Smooth muscle cell (in vitro differentiated cells): ENCODE measurements around the gene GBP4. TPM values are rescaled to one million over a fixed set of nuclear protein-coding genes. Genes with fewer than 3 reads are reported as not detected.

Experiments
- DNase-seq: peaks from one replicate; lab custom pipeline; 2025; ENCODE audit not compliant: unreplicated experiment; lab: John Stamatoyannopoulos, UW
- H2AFZ ChIP-seq: fragments of 200-600 bp; sonication (generic); 2 replicates; pipeline ENCODE4 v1.6.0; 2016; ENCODE audit warnings: antibody characterized with exemption, low read depth, mild to moderate bottlenecking
- H3F3A ChIP-seq: fragments of 200-600 bp; sonication (generic); 2 replicates; pipeline ENCODE4 v1.6.0; 2017; ENCODE audit warnings: antibody characterized with exemption, low read depth
- H3K27ac ChIP-seq: fragments of 200-600 bp; sonication (generic); 2 replicates; pipeline ENCODE4 v1.5.1; 2016; ENCODE audit warnings: low read depth, mild to moderate bottlenecking
- H3K27me3 ChIP-seq: fragments of 200-600 bp; sonication (generic); 2 replicates; pipeline ENCODE4 v1.6.1; 2016; ENCODE audit warnings: low read depth, mild to moderate bottlenecking
- H3K36me3 ChIP-seq: fragments of 200-600 bp; sonication (generic); 2 replicates; pipeline ENCODE4 v1.5.1; 2016; ENCODE audit warnings: low read depth
- H3K4me1 ChIP-seq: fragments of 200-600 bp; sonication (generic); 2 replicates; pipeline ENCODE4 v1.5.1; 2016; ENCODE audit warnings: low read depth
- H3K4me2 ChIP-seq: fragments of 200-600 bp; sonication (generic); 2 replicates; pipeline ENCODE4 v1.6.0; 2016; ENCODE audit warnings: mild to moderate bottlenecking
- H3K4me3 ChIP-seq: fragments of 200-600 bp; sonication (generic); 2 replicates; pipeline ENCODE4 v1.5.1; 2016; ENCODE audit warnings: mild to moderate bottlenecking
- H3K79me2 ChIP-seq: fragments of 200-600 bp; sonication (generic); 2 replicates; pipeline ENCODE4 v1.6.0; 2016; ENCODE audit warnings: low read depth, mild to moderate bottlenecking
- H3K9ac ChIP-seq: fragments of 200-600 bp; sonication (generic); 2 replicates; pipeline ENCODE4 v1.6.0; 2016; ENCODE audit warnings: low read depth
- H3K9me3 ChIP-seq: fragments of 200-600 bp; sonication (generic); replicated peaks from 2 replicates; pipeline ENCODE4 v1.5.1; 2016; ENCODE audit warnings: low read depth
- H4K20me1 ChIP-seq: fragments of 200-600 bp; sonication (generic); 2 replicates; pipeline ENCODE4 v1.6.0; 2016; ENCODE audit warnings: low read depth
- WGBS: methylation state at CpG from one replicate; pipeline ENCODE4 v1.1.7; 2016; ENCODE audit warnings: low lambda C conversion rate; 5-methylcytosine and 5-hydroxymethylcytosine counted together
- polyA plus RNA-seq: library from polyadenylated mRNA; unstranded; fragments of >200 nt; fragmentation: Nextera tagmentation; extraction: Ambion mirVana; gene quantifications from 2 replicates; pipeline ENCODE4 v1.2.1, GENCODE V29; 2016
- total RNA-seq: library from RNA; depleted of rRNA; stranded (reverse); fragments of >200 nt; gene quantifications from 2 replicates; pipeline ENCODE4 v1.2.3, GENCODE V29; 2014
- TF ChIP-seq, protein P1 (sequence below): fragments of 200-600 bp; sonication (generic); IDR thresholded peaks from 2 replicates; pipeline ENCODE4 v1.5.1; 2017; ENCODE audit warnings: borderline replicate concordance, mild to moderate bottlenecking, antibody characterized with exemption; ENCODE audit not compliant: insufficient read depth, poor library complexity, severe bottlenecking

The GBP4 gene
- total and polyA plus RNA-seq, 2 experiments from 2014 or later: 0.11 to 0.31 TPM

DNA sequence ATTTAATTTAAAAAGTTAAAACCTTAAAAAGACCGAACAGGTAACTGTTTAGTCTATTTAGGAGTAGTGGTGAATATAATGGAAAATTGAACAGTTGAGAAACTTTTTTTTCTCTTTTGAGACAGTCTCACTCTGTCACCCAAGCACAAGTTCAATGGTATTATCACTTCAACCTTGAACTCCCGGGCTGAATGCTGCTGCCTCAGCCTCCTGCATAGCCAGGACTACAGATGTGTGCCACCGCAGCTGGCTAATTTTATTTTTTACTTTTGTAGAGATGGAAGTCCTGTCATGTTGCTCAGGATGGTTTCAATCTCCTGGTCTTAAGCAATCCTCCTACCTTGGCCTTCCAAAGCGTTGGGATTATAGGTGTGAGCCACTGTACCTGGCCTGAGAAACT lies 56.6 kb downstream of the GBP4 start:
- 92% methylated on average over 4 of the region's 4 CpGs for WGBS

DNA sequence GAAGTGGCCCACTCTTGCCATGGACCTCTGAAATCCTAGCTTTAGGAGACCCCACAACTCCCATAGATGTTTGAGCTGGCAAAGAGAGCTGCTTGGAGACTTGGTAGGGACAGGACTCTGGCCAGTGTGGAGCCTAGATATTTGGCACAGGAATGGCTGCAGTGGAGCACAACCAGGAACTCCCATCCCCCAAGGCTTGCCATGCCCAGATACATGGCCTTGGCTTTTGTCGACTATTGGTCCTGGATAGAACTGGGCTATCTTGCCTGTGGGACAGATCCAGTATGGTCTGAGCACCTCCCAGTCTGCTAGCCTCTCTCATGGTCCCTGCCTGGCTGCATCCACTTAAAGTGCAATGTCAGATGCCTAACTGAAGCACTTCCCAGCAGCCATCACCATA lies 65.0 kb downstream of the GBP4 start:
- Histone ChIP-seq H3K4me3 (no peak overlapping the region), H3K4me1 (no peaks in the 10 kb centered on the region), H3F3A (no peaks in the 10 kb centered on the region), H4K20me1 (no peaks in the 10 kb centered on the region), H3K9ac (no peak overlapping the region), H3K4me2 (no peak overlapping the region), H3K27ac (no peak overlapping the region), H3K27me3 (no peaks in the 10 kb centered on the region), H3K9me3 (no peaks in the 10 kb centered on the region), H2AFZ (no peak overlapping the region), H3K36me3 (no peaks in the 10 kb centered on the region), H3K79me2 (no peaks in the 10 kb centered on the region)
- 100% methylated on average over 1 of the region's 1 CpG for WGBS
- no peak for DNase-seq
- TF ChIP-seq, protein P1, sequence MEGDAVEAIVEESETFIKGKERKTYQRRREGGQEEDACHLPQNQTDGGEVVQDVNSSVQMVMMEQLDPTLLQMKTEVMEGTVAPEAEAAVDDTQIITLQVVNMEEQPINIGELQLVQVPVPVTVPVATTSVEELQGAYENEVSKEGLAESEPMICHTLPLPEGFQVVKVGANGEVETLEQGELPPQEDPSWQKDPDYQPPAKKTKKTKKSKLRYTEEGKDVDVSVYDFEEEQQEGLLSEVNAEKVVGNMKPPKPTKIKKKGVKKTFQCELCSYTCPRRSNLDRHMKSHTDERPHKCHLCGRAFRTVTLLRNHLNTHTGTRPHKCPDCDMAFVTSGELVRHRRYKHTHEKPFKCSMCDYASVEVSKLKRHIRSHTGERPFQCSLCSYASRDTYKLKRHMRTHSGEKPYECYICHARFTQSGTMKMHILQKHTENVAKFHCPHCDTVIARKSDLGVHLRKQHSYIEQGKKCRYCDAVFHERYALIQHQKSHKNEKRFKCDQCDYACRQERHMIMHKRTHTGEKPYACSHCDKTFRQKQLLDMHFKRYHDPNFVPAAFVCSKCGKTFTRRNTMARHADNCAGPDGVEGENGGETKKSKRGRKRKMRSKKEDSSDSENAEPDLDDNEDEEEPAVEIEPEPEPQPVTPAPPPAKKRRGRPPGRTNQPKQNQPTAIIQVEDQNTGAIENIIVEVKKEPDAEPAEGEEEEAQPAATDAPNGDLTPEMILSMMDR: no peak

More for the DNA sequence above, 56.6 kb downstream of the GBP4 start:
- H3K79me2 ChIP-seq: no peaks in the 10 kb centered on the region
- H3K4me3 ChIP-seq: no peak overlapping the region
- no peak overlapping the region for H3K9ac ChIP-seq
- H2AFZ ChIP-seq: no peak overlapping the region
- no peaks in the 10 kb centered on the region for H3F3A ChIP-seq
- no peaks in the 10 kb centered on the region for H3K27me3 ChIP-seq
- no peaks in the 10 kb centered on the region for H3K9me3 ChIP-seq
- no peak for DNase-seq
- no peak overlapping the region for H3K4me2 ChIP-seq
- TF ChIP-seq, protein P1: no peak
- H3K36me3 ChIP-seq: no peaks in the 10 kb centered on the region
- H4K20me1 ChIP-seq: no peaks in the 10 kb centered on the region
- H3K27ac ChIP-seq: no peak overlapping the region
- H3K4me1 ChIP-seq: no peaks in the 10 kb centered on the region

Other genes with a start within 250 kb of the GBP4 start
- gene KYAT3, start 206.3 kb downstream of the GBP4 start, total RNA-seq: 45.5 and 54.6 TPM in 2 replicates
- gene KYAT3, start 206.3 kb downstream of the GBP4 start, polyA plus RNA-seq: 45.0 and 49.0 TPM in 2 replicates
- 8.1 and 9.9 TPM in 2 replicates for gene RBMXL1, start 206.3 kb downstream of the GBP4 start, total RNA-seq
- 4.4 and 5.2 TPM in 2 replicates for gene RBMXL1, start 206.3 kb downstream of the GBP4 start, polyA plus RNA-seq
- 15.8 and 18.6 TPM in 2 replicates for gene GBP3, start 176.1 kb downstream of the GBP4 start, total RNA-seq
- 5.5 and 6.9 TPM in 2 replicates for gene GBP3, start 176.1 kb downstream of the GBP4 start, polyA plus RNA-seq
- 30.2 and 30.5 TPM in 2 replicates for gene GBP1, start 133.7 kb downstream of the GBP4 start, total RNA-seq
- gene GBP1, start 133.7 kb downstream of the GBP4 start, polyA plus RNA-seq: 15.7 and 17.5 TPM in 2 replicates
- 2.1 and 3.1 TPM in 2 replicates for gene GBP2, start 72.8 kb downstream of the GBP4 start, total RNA-seq
- 2.1 and 3.9 TPM in 2 replicates for gene GBP2, start 72.8 kb downstream of the GBP4 start, polyA plus RNA-seq
- not detected in 2 replicates for gene GBP7, start 22.9 kb downstream of the GBP4 start, total RNA-seq
- gene GBP7, start 22.9 kb downstream of the GBP4 start, polyA plus RNA-seq: not detected in 2 replicates
- not detected in 2 replicates for gene GBP5, start 73.9 kb upstream of the GBP4 start, total RNA-seq
- not detected in 2 replicates for gene GBP5, start 73.9 kb upstream of the GBP4 start, polyA plus RNA-seq
- not detected in 2 replicates for gene GBP6, start 165.1 kb upstream of the GBP4 start, total RNA-seq
- gene GBP6, start 165.1 kb upstream of the GBP4 start, polyA plus RNA-seq: not detected in 2 replicates